Activated CD8-positive, alpha-beta memory T cell treated with anti-CD3 and anti-CD28 coated beads for 36 hours (primary cell): ENCODE data around the gene GPR158. TPM values are rescaled to one million over a fixed set of nuclear protein-coding genes. Genes with fewer than 3 reads are reported as not detected.
"Not testable (repeated sequence)": the region's sequence is repeated elsewhere in the genome, so short reads cannot be mapped to it uniquely, and the experiment has no call there.

ENCODE experiments used
- CTCF ChIA-PET: fragments of 350-600 bp; sonication (Branson Sonifier 250); formaldehyde crosslinking; loops from one replicate; lab custom pipeline; 2021; ENCODE audit warnings: antibody characterized with exemption; lab: Charles Lee
- POLR2A ChIA-PET: fragments of 350-600 bp; sonication (Branson Sonifier 250); formaldehyde crosslinking; loops from one replicate; lab custom pipeline; 2021; ENCODE audit warnings: antibody characterized with exemption; lab: Charles Lee
- total RNA-seq, 2 experiments: library from RNA; stranded (reverse); gene quantifications; one replicate each; pipeline ENCODE4 v1.2.3, GENCODE V29; 2021

Gene GPR158
- not detected for total RNA-seq

GRCh38 chr10:25174461-25175230, at the start of gene GPR158:
GPR158 (plus strand) TSS chr10:25175001; CDS start chr10:25175421, 420 bp downstream.
- CTCF ChIA-PET: interaction anchor here (0.5 kb wide), 1 partner anchor 82 kb away, joined by 3 read pairs; no protein-coding TSS in a partner anchor
- POLR2A ChIA-PET: no interaction called here

- ChIA-PET POLR2A (no interaction called here), CTCF (no interaction called here)
Measured at GRCh38 chr10:25125201-25125611, 49.6 kb upstream of the GPR158 start.

- ChIA-PET CTCF (no interaction called here), POLR2A (no interaction called here)
Measured at GRCh38 chr10:25129592-25129991, 45.2 kb upstream of the GPR158 start.

GRCh38 chr10:25130906-25131305, 43.9 kb upstream of the GPR158 start:
- ChIA-PET CTCF (no interaction called here), POLR2A (no interaction called here)

- ChIA-PET POLR2A (no interaction called here), CTCF (no interaction called here)
Measured at GRCh38 chr10:25142116-25142864, 32.5 kb upstream of the GPR158 start.

GRCh38 chr10:25157650-25158049, 17.2 kb upstream of the GPR158 start:
- ChIA-PET POLR2A (interaction anchor here (0.7 kb wide), 1 partner anchor 8 kb away, joined by 3 read pairs; no protein-coding TSS in a partner anchor), CTCF (no interaction called here)

GRCh38 chr10:25159591-25159990, 15.2 kb upstream of the GPR158 start:
- CTCF ChIA-PET: no interaction called here
- POLR2A ChIA-PET: no interaction called here

- CTCF ChIA-PET: no interaction called here
- POLR2A ChIA-PET: no interaction called here
Measured at GRCh38 chr10:25162391-25162790, 12.4 kb upstream of the GPR158 start.

- CTCF ChIA-PET: interaction anchor here (0.7 kb wide), 2 partner anchors 23 to 806 kb away, joined by 3 to 5 read pairs; no protein-coding TSS in a partner anchor
Measured at GRCh38 chr10:25163464-25163863, 11.3 kb upstream of the GPR158 start.

GRCh38 chr10:25169740-25170139, 5.1 kb upstream of the GPR158 start:
- CTCF ChIA-PET: no interaction called here
- POLR2A ChIA-PET: no interaction called here

More at GRCh38 chr10:25163464-25163863, 11.3 kb upstream of the GPR158 start:
- POLR2A ChIA-PET: not testable (repeated sequence)

- CTCF ChIA-PET: interaction anchor here (1.0 kb wide), 1 partner anchor 12 kb away, joined by 3 read pairs; no protein-coding TSS in a partner anchor
- POLR2A ChIA-PET: no interaction called here
Measured at GRCh38 chr10:25170627-25171026, 4.2 kb upstream of the GPR158 start.

- POLR2A ChIA-PET: no interaction called here
- CTCF ChIA-PET: interaction anchor here (0.6 kb wide), 1 partner anchor 83 kb away, joined by 3 read pairs; no protein-coding TSS in a partner anchor
Measured at GRCh38 chr10:25175527-25176420, 973 bp downstream of the GPR158 start.

- POLR2A ChIA-PET: no interaction called here
Measured at GRCh38 chr10:25176421-25176968, 1.7 kb downstream of the GPR158 start.

GRCh38 chr10:25177093-25177753, 2.4 kb downstream of the GPR158 start:
- ChIA-PET POLR2A (no interaction called here), CTCF (no interaction called here)

More at GRCh38 chr10:25176421-25176968, 1.7 kb downstream of the GPR158 start:
- CTCF ChIA-PET: interaction anchor here (0.6 kb wide), 1 partner anchor 83 kb away, joined by 3 read pairs; no protein-coding TSS in a partner anchor

GRCh38 chr10:25177754-25178135, 2.9 kb downstream of the GPR158 start:
- ChIA-PET CTCF (no interaction called here), POLR2A (no interaction called here)

GRCh38 chr10:25178411-25178810, 3.6 kb downstream of the GPR158 start:
- ChIA-PET CTCF (no interaction called here), POLR2A (no interaction called here)

- POLR2A ChIA-PET: no interaction called here
- CTCF ChIA-PET: no interaction called here
Measured at GRCh38 chr10:25180801-25181200, 6.0 kb downstream of the GPR158 start.

GRCh38 chr10:25182636-25183035, 7.8 kb downstream of the GPR158 start:
- ChIA-PET POLR2A (no interaction called here), CTCF (interaction anchor here (1.3 kb wide), 1 partner anchor 11 kb away, joined by 3 read pairs; no protein-coding TSS in a partner anchor)
